ENCODE results near the gene DNAH8.

The DNAH8 gene

GRCh38 chr6:38799529-38800184 is 84.5 kb downstream of the DNAH8 start:
- DNase-seq: no peak

GRCh38 chr6:38801305-38801704 is 86.2 kb downstream of the DNAH8 start:
- no peak for DNase-seq

- no peak for DNase-seq
Observed at GRCh38 chr6:38802497-38802896, 87.4 kb downstream of the DNAH8 start.

- no peak for DNase-seq
Observed at GRCh38 chr6:38803129-38803528, 88.0 kb downstream of the DNAH8 start.

- no peak for DNase-seq
Observed at GRCh38 chr6:38804358-38804757, 89.2 kb downstream of the DNAH8 start.

GRCh38 chr6:38805127-38805655 is 90.1 kb downstream of the DNAH8 start:
- DNase-seq: no peak

GRCh38 chr6:38805692-38806091 is 90.6 kb downstream of the DNAH8 start:
- DNase-seq: no peak

GRCh38 chr6:38806271-38806670 is 91.2 kb downstream of the DNAH8 start:
- DNase-seq: no peak

GRCh38 chr6:38806833-38807232 is 91.7 kb downstream of the DNAH8 start:
- DNase-seq: no peak

- DNase-seq: no peak
Observed at GRCh38 chr6:38808039-38808438, 92.9 kb downstream of the DNAH8 start.

GRCh38 chr6:38813041-38813823 is 98.1 kb downstream of the DNAH8 start:
- no peak for DNase-seq

GRCh38 chr6:38814761-38815160 is 99.7 kb downstream of the DNAH8 start:
- no peak for DNase-seq

- DNase-seq: no peak
Observed at GRCh38 chr6:38815250-38815649, 100.1 kb downstream of the DNAH8 start.

- DNase-seq: no peak
Observed at GRCh38 chr6:38818691-38819090, 103.6 kb downstream of the DNAH8 start.

GRCh38 chr6:38822963-38823362 is 107.9 kb downstream of the DNAH8 start:
- DNase-seq: no peak

- DNase-seq: no peak
Observed at GRCh38 chr6:38824243-38824894, 109.3 kb downstream of the DNAH8 start.

GRCh38 chr6:38827024-38827423 is 111.9 kb downstream of the DNAH8 start:
- DNase-seq: no peak

GRCh38 chr6:38831865-38832264 is 116.8 kb downstream of the DNAH8 start:
- DNase-seq: no peak

GRCh38 chr6:38833320-38833719 is 118.2 kb downstream of the DNAH8 start:
- no peak for DNase-seq

GRCh38 chr6:38836585-38836984 is 121.5 kb downstream of the DNAH8 start:
- DNase-seq: no peak

GRCh38 chr6:38837101-38837500 is 122.0 kb downstream of the DNAH8 start:
- DNase-seq: no peak

- no peak for DNase-seq
Observed at GRCh38 chr6:38843798-38844197, 128.7 kb downstream of the DNAH8 start.

- no peak for DNase-seq
Observed at GRCh38 chr6:38845931-38846330, 130.8 kb downstream of the DNAH8 start.

GRCh38 chr6:38846361-38846760 is 131.2 kb downstream of the DNAH8 start:
- DNase-seq: no peak
